ENCODE measurements around the gene LRRC7.

DNA sequence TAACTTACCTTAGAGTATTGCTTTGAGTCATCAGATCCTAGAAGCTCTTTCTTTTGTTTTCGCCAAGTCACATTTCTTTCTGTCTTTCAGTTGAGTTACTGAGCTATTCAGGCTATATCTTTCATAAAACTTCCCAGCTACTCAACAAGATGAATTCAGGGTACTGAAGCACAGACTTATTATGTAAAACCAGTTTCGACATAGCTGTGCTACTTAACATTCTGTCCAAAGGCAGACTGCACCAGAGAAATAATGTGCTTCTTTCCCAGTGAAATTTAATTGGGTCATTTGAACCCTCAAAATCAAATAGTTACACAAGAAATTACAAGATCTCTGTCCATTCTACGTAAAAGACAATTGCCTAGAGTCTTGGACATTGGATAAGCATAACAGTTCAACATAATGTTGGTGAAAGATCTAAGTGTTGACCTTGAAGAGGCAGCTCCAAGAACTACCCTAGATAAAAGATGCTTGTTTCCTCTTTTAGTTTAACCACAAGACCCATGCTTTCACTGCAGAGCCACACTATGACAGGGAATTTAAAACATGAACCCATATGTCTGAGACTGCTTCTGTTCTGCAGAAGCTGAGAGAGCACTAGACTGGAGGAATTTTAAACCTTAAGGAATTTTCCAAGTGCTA is 474.5 kb downstream of the LRRC7 start:
- TF ChIP-seq CTCF (IDR thresholded peaks at IDR 0.05; ENCODE audit: low read length) (no peak), EZH2phosphoT487 (IDR thresholded peaks at IDR 0.05; ENCODE audit: low read length) (no peak), EZH2 (optimal IDR thresholded peaks at IDR 0.05; ENCODE audit: low read depth, low read length) (no peak)
